HG02588 (cell line): ENCODE measurements around the gene AGRN.
"Not testable (repeated sequence)": the region's sequence is repeated elsewhere in the genome, so short reads cannot be mapped to it uniquely, and the experiment has no call there.

Experiments used
- ATAC-seq: cut with Tn5 transposase; IDR thresholded peaks from one replicate; pipeline ENCODE4 v1.9.1; 2021; ENCODE audit warnings: mild to moderate bottlenecking, moderate library complexity; ENCODE audit not compliant: unreplicated experiment

AGRN gene

DNA sequence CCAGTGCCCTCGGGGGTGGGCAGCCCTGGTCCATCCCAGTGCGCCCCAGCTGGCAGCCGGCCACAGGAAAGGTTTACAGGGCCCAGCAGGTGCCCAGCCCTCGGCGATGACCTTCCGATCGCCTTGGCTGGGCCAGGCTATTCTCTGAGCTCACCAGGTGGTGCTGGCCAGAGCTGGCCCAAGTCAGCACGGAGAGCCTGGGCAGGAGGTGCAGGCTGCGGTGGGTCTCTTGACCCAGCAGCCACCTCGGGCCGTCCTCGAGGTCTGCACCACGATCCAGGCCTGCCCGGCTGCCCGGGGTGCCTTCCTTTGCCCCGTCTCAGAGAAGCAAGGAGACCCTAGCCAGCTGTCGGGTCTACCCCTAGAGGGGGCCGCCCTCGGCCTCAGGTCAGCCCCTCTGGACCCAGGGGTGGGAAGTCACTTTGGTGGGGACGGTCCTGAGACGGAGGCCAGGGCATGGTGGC lies 38.4 kb upstream of the AGRN start:
- ATAC-seq: no peak

DNA sequence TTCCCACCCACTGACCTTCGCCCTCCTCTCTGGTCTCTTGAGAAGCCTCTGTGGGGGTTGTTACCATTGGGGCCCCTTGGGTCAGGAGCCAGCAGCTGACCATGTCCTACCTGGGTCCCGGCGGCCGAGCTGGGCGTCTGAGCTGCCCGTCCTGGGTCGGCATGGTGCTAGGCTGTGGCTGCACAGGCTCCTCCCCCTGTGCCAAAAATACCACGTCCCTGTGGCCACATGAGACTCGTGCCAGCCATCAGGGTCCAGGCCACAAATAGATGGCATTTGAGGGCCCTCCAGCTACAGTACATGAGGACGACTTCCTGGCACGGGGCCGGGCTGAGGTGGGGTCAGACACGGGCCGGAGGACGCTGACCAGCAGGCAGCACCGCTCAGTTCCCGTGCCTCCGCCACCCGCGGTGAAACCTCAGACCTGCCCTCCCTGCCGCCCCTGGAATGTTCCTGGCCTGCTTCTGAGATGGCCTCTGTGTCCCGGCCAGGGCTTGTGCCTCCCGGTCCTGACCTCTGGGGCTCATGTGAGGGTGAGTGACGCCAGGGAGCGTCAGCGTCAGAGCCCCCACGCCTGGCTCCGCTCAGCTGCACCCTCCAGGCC lies 37.9 kb upstream of the AGRN start, which contains the start of gene PERM1:
Gene PERM1 (minus strand): TSS at position 139 of the 604 bp plus-strand sequence. CDS start 1,064 bp downstream, outside the sequence.
- no peak for ATAC-seq

DNA sequence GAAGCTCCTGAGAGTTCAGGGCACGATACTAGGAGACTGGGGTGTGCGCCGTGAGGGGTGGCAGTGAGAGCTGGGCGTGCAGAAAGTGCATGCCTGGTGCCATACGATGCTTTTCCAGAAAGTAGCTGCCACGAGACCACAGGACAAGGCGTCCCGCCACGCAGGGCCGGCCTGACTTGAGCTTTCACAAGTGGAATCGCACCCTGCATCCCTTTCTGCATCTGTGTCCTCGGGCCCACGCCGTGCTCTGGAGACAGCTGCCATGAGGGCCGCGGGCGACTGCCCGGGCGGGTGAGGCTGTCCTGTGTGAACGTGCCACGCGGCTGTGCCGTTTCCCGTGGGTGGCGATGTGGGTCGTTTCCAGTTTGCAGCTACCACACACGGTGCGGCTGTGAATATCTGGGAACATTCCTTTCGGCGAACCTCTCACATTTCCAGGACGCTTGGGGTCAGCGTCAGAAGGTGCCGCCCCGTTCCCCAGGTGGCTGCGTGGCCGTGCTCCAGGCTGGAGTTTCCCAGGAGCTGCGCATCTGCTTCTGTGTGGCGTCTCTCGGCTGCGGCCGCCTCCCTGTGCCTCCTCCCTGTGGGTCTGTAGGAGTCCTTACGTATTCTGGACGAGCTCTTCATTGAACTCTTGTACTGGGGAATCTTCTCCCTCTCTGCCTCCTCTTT lies 37.0 kb upstream of the AGRN start:
- no peak for ATAC-seq

DNA sequence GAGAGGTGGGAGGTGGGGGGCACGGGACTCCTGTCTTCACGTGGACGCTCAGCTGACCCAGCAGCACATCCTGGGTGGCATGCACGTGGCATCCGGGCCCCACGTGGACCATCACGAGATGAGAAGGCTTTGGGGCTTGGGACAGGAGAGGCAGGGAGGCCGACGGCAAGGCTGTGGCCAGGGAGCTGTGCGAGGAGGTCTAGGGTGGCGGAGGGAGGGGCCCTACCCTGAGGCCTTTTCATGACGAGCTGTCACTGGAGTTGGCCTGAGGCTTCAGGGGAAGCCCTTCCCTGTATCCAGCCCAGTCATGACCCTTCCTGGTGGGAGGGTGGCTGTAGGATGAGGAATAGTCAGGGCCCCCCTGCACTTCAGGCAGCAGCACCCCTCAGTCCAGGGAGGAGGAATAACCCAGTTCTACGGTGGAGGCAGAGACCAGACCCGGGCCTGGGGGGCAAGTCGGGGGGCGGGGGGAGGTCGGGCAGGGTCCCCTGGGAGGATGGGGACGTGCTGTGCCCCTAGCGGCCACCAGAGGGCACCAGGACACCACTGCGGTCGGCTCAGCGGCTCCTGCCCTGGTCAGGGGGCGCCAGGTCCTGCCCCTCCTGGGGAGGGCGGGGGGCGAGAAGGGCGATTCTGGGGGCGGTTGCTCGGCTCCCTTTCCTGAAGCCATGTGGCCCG lies 36.0 kb upstream of the AGRN start:
- ATAC-seq: no peak

DNA sequence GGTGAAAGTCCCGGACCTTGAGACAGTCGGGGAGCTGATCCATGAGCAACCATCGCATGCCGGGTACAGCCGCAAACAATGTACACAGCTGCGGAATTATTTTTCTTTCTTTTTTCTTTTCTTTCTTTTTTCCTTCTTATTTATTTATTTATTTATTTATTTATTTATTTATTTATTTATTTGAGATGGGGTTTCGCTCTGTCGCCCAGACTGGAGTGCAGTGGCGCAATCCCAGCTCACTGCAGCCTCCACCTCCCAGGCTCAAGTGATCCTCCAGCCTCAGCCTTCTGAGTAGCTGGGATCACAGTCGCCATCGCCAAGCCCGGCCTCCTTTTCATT lies 35.5 kb upstream of the AGRN start:
- ATAC-seq: no peak

DNA sequence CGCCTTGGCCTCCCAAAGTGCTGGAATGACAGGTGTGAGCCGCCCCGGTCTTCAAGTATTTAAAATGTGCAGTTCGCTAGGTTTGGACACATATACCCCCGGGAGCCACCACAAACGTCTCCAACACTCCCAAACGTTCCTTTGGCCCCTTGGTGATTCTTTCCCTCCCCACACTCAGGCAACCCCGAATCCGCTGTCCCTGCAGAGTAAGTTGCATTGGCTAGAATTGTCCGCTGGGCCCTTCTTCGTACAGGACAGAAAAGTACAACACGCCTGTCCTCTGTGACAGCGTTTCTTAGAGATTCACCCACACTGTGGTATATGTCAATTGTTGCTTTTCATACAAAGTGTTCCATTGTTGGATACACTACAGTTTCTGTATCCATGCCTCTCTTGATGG lies 34.8 kb upstream of the AGRN start:
- ATAC-seq: no peak

DNA sequence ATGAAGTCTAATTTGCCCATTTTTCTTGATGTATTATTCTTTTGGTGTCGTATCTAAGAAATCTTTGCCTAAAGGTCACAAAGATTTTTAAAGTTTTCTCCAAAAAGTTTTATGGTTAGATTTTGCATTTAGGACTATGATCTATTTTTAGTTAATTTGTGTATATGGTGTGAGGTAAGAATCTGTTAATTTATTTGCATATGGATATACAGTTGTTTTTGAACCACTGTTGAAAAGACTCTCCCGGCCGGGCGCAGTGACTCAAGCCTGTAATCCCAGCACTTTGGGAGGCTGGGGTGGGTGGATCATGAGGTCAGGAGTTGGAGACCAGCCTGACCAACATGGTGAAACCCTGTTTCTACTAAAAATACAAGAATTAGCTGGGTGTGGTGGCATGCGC lies 31.9 kb upstream of the AGRN start:
- ATAC-seq: not testable (repeated sequence)

DNA sequence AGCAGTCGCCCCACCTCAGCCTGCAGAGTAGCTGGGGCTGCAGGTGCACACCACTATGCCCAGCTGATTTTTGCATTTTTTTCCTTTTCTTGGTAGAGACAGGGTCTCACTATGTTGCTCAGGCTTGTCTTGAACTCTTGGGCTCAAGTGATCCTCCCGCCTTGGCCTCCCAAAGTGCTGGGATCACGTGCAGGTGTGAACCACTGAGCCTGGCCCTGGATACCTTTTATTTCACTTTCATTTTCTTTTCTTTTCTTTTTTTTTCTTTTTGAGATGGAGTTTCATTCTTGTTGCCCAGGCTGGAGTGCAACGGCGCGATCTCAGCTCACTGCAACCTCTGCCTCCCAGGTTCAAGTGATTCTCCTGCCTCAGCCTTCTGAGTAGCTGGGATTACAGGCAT lies 28.6 kb upstream of the AGRN start:
- ATAC-seq: not testable (repeated sequence)

DNA sequence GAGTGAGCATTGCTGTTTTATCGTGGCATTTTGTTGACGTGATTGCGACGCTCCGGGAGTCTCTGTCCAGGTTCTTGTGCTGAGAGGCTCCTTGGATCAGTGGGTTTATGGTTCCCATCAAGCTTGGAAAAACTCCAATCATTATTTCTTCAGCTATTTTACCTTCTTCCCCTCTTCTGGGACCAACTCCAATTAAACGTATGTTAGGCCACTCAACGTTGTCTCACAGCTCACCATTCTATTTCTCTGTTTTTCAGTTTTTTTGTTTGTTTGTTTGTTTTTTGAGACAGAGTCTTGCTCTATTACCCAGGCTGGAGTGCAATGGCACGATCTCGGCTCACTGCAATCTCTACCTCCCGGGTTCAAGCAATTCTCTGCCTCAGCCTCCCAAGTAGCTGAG lies 28.0 kb upstream of the AGRN start:
- no peak for ATAC-seq

DNA sequence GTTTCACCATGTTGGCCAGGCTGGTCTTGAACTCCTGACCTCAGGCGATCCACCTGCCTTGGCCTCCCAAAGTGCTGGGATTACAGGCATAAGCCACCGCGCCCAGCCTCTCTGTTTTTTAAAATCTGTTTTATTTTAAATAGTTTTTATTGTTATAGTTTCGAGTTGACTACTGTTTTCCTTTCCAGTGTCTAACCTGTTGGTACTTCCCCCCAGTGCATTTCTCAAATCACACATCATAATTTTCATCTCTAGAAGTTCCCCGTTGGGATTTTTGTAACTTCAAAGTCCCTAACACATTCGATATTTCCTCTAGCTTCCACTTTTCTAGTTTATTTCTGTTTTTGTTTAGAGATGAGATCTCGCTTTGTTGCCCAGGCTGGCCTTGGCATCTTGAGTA lies 27.6 kb upstream of the AGRN start:
- ATAC-seq: no peak

DNA sequence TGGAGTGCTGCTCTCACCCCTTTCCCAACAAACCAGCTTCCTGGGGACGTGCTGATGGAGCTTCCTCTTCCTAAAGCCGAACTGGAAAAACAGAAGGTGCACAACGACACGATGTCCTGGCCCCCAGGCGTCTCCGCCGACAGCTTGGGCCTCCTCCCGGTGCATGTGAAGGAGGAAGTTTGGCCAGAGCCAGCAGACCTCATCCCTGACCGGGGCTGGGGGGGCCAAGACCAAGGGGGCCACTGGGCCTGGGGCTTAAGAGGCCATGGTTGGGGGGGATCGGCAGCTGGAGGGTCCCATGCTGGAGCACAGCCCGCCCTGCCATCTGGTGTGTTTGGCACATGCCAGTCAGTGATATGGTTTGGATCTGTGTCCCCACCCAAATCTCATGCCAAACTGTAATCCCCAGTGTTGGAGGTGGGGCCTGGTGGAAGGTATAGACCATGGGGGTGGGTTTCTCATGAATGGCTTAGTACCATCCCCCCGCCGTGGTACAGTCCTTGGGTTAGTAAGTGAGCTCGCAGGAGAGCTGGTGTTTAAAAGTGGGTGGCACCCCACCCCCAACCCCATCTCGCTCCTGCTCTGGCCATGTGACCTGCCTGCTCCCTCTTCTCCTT lies 26.4 kb upstream of the AGRN start:
- ATAC-seq: no peak

DNA sequence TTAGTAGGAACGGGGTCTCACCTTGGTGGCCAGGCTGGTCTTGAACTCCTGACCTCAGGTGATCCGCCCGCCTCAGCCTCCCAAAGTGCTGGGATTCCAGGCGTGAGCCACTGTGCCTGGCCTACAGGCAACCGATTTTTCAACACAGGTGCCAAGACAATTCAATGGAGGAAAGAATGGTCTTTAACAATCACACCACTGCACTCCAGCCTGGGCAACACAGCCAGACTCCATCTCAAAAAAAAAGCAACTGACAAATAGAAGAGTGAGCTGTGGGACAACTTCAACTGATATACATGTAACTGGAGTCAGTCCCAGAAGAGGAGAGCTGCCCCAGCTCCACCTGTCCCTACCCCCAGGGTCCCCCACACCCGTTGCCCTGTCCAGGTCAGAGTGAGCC lies 25.4 kb upstream of the AGRN start:
- ATAC-seq: not testable (repeated sequence)

DNA sequence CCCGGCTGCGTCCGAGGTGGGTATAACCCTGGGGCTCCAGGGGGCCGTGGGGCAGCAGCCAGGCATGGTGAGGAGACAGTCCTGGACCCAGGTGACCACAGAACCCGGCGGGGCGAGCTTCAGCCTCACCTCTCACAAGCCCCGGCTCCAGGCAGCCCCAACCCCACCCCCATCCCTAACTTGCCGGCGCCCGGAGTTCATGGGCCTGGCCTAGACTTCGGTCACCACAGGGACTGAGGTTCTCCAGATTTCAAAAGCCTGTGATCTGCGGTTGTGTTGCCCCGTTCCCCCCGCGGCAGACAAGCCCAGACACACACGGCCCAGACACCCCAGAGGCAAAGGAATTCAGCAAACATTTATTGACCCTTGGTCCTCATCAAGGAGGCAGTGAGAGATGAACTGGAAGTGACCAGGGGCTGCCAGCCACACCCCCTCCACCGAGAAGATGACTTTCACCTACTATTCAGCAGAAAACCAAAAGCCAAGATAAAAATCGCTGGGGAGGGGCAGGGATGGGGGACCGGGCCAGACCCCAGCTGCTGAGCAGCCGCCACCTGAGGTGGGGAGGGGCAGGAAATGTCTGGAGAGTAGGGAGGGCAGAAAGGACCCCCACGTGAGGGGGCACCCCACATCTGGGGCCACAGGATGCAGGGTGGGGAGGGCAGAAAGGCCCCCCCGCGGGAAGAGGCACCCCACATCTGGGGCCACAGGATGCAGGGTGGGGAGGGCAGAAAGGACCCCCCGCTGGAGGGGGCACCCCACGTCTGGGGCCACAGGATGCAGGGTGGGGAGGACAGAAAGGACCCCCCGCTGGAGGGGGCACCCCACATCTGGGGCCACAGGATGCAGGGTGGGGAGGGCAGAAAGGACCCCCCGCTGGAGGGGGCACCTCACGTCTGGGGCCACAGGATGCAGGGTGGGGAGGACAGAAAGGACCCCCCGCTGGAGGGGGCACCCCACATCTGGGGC lies 24.0 kb upstream of the AGRN start:
- ATAC-seq: no peak

DNA sequence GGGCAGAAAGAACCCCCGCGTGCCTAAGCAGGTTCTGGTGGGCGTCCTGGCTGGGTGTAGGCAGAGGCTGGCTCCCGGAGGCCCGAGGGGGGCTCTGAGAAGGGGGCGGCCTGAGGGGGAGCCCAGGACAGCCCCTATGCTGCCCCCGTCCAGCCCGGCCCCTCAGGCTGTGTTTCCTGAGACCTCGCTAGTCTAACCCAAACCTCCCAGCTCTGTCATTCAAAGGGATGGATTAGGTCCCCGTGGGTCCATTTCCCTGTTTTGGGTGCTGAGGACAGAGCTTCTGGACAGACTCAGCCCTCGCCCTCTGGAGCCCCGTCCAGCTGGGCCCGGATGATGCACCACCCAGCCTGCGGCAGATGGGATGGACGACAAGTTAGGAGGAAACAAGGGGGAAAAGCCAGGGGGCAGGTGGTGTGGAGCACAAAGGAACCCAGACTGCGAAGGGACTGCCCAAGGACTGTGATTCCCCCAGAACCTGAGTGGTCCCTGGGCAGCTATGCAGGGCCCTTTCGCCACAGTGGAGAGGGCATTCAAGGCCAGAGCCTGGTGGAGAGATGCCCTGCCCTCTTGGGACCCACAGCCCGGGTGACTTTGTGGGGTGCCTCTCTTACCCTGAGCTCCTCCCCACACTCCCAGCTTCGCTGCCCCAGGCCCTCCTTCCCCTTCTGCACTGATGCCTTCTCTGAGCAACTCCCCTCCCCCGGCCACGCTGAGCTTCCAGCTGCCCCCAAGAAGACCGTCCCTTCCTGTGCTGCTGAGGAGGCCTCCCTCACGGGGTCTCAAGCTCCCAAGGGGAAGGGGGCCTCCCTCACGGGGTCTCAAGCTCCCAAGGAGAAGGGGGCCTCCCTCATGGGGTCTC lies 22.8 kb upstream of the AGRN start:
- ATAC-seq: no peak

DNA sequence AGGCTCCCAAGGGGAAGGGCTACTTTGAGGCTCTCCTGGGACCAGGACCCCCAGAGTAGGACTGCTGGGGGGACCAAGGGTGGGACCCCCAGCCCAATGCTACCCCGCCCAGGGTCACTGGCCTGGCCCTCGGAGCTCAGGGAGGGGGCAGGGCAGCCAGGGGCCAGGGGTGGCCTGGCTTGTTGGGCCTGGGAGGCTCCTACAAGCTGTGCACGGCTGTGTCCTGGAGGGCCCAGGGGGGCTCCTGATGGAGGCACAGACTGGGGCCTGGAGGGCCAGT lies 22.3 kb upstream of the AGRN start:
- no peak for ATAC-seq

DNA sequence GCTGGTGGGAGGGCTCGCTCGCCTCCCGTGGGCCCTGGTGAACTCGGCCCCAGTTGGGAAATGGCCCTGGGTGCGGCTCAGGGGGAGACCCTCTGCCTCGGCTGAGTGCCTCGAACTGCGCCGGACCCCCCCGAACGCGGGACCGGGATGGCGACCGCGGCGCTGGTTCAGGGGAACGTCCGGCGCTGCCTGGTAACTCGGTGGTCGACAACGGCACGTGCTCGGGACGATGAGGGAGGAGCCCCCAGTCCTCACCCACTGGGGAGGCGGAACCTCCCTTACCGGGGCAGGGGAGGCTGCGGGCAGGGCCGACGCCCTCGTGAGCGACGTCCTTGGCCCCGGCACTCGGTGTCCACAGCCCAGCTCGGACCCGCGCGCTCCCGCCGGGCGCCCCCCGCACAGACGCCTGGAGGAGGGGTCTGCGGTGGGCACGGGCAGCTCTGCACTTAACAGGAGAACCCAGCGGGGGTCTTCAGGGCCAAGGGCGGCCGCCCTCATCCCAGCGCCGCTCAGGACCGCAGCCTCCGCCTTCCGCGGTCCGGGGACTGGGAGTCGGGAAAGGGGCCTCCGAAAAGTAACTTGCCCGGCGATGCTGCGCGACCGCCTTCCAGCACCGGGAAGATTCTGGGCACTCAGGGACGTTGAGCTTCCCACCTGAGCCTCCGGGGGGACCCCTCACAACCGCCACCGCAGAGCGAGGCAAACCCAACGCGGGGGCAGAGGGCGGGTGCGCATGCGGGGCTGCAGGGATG lies 21.8 kb upstream of the AGRN start:
- no peak for ATAC-seq

DNA sequence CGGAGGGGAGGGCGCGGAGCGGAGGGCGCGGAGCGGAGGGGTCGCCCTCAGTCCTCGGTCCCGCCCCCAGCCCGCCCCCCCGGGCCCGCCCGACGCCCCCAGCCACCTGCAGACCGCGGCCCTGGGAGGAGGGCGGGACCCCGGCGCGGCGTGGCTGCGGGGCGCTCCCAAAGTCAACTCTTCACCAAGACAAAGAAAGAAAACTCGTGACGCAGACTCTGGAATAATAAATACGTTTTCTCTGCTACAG lies 21.2 kb upstream of the AGRN start:
- ATAC-seq: no peak

DNA sequence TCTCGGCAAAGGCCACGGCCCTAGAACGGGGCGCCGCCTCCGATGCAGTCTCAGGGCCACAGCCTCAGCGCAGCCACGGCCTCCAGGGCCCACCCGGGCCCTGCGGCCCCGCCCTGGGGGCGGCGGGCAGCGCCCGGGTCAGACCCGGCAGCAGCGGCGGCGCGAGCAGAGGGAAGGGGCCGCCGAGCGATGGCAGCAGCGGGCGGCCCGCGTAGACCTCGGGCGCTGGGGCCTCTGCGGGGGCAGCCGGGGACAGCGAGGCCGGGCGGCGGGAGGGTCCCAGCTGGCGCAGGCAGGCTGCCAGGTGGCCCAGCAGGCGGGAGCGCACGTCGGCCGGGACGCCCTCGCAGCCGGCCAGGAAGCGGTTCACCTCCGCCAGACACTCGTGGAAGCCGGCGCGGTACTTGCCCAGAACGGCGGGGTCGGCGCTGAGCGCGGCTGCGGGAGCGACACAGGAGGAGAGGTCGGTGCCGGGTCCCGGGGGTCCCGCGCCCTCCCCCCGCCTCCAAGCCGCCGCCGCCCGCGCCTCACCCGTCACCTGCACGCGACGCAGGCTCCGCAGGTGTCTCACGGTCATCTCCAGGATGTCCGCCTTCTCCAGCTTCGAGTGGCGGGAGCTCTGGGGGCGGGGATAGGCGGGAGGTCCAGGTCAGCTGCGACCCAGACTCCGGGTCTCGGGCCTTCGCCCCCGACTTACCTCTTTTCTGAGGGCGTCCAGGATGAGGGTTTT lies 20.8 kb upstream of the AGRN start:
- no peak for ATAC-seq
